ENCODE results near the gene AADACL4. TPM values are rescaled to one million over a fixed set of nuclear protein-coding genes. Genes with fewer than 3 reads are reported as not detected.

Gene AADACL4
- polyA plus RNA-seq, 4 donors, result 1.1 to 2.1 (median 1.4) TPM

GRCh38 chr1:12610305-12610935, 33.5 kb upstream of the AADACL4 start:
- no peak for DNase-seq (ENCODE audit: low read depth in 4 of 4, low spot score in 3 of 4)

- no peak for DNase-seq (ENCODE audit: low read depth in 4 of 4, low spot score in 3 of 4)
Observed at GRCh38 chr1:12610941-12611340, 32.9 kb upstream of the AADACL4 start.

DNA sequence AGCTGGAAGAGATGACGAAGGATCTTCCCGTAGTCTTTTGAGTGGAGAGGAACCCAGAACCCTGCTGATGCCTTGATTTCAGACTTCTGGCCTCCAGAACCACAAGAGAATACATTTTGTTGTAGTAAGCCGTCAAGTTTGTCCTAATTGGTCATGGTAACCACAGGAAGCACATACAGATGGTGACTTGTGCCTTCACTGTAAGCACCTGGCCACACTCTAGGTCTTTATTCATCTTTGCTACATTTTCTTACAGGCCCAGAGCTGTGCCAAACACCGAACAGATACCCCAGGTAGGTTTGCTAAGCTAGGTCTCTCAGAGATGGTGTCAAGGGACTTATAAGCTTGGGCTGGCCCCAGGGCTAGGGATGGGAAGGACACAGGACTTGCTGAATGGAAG, 30.7 kb upstream of the AADACL4 start:
- no peak for DNase-seq (ENCODE audit: low read depth in 4 of 4, low spot score in 3 of 4)

- no peak for DNase-seq (ENCODE audit: low read depth in 4 of 4, low spot score in 3 of 4)
Observed at GRCh38 chr1:12614402-12615158, 29.3 kb upstream of the AADACL4 start.

GRCh38 chr1:12615159-12615864, 28.6 kb upstream of the AADACL4 start:
- no peak for DNase-seq (ENCODE audit: low read depth in 4 of 4, low spot score in 3 of 4)

DNA sequence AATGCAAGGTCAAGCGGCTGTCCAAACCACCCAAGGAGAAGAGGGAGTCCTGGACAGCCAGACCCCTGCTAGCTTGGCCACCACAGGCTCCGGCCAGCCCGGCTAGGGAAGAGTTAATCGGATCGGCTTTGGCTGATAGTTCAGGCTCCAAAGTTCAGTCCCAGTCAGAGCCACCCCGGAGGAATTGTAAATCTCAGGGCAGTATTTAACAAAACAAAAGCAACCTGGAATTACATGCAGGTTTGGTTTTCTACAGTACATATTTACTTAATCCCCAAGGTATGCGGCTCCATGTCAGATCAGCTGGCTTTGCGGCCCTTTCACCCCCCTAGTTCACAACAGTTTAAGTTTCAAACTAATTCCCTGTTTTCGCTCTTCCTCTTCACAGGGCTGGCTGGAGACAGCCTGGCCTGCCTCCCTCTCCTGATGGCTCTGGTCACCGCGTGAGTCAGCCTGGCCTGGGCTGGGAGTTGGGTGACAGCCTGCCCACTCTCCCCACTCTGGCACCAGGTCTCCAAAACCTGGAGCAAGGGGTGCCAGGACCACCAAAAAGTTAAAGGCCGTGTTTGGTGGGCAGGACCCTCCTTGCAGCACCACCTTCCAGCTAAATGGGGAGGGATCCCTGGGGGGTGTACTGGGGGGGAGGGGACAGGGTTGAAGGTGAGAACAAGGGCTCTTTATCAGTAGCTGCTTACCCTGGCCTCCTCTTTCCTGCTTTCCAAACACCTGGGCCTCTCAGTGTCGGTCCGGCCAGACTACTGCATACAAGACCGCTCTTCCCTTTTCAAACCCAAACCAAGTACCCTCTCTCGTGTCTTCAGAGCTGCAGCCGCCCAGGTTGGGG, 27.8 kb upstream of the AADACL4 start:
- DNase-seq (ENCODE audit: low read depth in 4 of 4, low spot score in 3 of 4), result no peak

- DNase-seq (ENCODE audit: low read depth in 4 of 4, low spot score in 3 of 4), result no peak
Observed at GRCh38 chr1:12616709-12617373, 27.0 kb upstream of the AADACL4 start.

- DNase-seq (ENCODE audit: low read depth in 4 of 4, low spot score in 3 of 4), result no peak
Observed at GRCh38 chr1:12617511-12617900, 26.4 kb upstream of the AADACL4 start.

GRCh38 chr1:12617901-12618660, 25.8 kb upstream of the AADACL4 start, which contains the start of gene DHRS3:
Gene DHRS3, minus strand, starts transcription at chr1:12618210. Its CDS starts 862 bp downstream, at chr1:12617348.
- DNase-seq (ENCODE audit: low read depth in 4 of 4, low spot score in 3 of 4), result no peak

DNA sequence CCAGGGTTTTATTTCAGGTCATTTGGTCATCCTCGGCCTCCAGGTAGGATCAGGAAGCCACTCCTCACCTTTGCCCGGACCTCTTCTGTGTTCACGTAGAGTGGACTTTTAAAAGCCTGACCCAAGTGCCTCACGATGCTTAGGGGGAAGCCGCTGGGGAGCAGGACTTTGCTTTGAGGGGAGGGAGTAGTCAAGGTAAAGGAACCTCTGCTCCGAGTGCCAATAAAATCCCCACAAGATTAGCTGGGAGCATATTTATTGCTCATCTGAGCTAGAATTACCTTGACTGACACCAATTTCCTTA, 25.3 kb upstream of the AADACL4 start:
- no peak for DNase-seq (ENCODE audit: low read depth in 4 of 4, low spot score in 3 of 4)

- DNase-seq (ENCODE audit: low read depth in 4 of 4, low spot score in 3 of 4), result no peak
Observed at GRCh38 chr1:12618965-12619791, 24.7 kb upstream of the AADACL4 start.

- DNase-seq (ENCODE audit: low read depth in 4 of 4, low spot score in 3 of 4), result no peak
Observed at GRCh38 chr1:12619792-12620487, 23.9 kb upstream of the AADACL4 start.

- DNase-seq (ENCODE audit: low read depth in 4 of 4, low spot score in 3 of 4), result no peak
Observed at GRCh38 chr1:12620488-12620865, 23.4 kb upstream of the AADACL4 start.

- no peak for DNase-seq (ENCODE audit: low read depth in 4 of 4, low spot score in 3 of 4)
Observed at GRCh38 chr1:12620931-12621330, 23.0 kb upstream of the AADACL4 start.

DNA sequence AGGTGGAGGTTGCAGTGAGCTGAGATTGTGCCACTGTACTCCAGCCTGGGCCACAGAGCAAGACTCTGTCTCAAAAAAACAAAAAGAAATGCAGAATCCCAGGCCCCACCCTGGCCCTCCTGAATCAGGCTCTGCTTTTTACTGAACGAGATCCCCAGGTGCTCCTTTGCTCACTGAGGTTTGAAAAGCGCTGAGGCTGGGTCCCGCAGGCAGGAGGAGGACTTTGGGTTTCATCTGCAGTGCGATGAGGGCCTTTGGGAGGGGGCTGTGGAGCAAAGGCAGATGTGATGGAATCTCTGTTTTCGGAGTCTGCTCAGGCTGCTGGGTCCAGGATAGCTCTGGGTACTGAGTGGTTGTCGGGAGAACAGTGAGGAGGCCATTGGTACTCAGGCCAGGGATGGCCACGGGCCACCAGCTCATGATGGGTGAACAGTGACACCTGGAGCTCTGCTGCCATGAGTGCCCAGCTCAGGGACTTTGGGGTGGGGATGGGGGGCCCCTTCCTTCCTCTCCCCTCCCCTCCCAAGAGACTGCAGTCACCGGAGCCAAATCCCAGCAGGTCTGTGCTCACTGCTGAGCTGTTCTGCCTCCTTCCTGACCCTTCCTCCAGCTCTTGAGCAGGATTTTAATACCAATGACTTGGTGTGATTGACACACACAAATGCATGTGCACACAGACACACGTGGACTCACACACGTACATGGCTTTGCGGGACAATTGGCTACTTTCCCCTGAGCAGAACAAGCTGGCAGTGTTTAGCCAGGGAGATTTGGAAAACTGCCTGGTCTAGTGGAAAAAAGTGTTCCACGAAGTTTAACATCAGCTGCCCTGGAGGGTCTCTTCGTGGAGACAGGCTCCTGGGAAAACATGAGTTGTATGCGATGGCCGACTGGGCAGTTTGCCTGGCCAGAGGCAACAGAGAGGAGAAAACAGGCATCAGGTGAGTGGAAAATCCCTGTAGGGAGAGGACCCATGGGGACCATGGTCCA, 22.2 kb upstream of the AADACL4 start:
- no peak for DNase-seq (ENCODE audit: low read depth in 4 of 4, low spot score in 3 of 4)

- DNase-seq (ENCODE audit: low read depth in 4 of 4, low spot score in 3 of 4), result no peak
Observed at GRCh38 chr1:12622506-12622905, 21.4 kb upstream of the AADACL4 start.

DNA sequence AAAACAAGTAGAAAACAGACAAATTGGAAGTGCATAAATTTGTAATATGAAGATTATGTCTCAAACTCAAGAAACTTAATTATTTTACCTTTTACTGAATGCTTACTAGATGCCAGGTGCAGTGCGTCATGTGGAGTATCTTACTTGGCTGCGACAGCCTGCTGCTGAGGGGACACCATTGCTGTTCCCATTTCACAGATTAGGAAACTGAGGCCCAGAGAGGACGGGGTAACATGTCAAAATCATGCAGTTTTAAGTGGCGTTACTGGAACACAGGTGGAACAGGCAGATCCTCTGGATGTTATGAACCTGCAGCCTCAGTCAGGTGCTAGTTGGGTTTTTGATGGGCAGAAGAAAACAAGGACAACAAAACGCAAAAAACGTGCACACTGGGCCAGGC, 18.6 kb upstream of the AADACL4 start:
- DNase-seq (ENCODE audit: low read depth in 4 of 4, low spot score in 3 of 4), result no peak

All from right renal pelvis (tissue), 4 donors.